Testis (tissue), 3 donors: ENCODE results near the gene TRAT1. TPM values are rescaled to one million over a fixed set of nuclear protein-coding genes. Genes with fewer than 3 reads are reported as not detected.

Experiments
- DNase-seq: peaks from one replicate; pipeline ENCODE4 v3.0.0-alpha.2; 2019
- H3K27ac ChIP-seq, 2 donors: fragments of 200-600 bp; sonication (generic); one replicate each; pipeline ENCODE4 v1.5.1; 2019
- H3K27me3 ChIP-seq: fragments of 200-600 bp; sonication (generic); one replicate; pipeline ENCODE4 v1.5.1; 2019
- H3K36me3 ChIP-seq: fragments of 200-600 bp; sonication (generic); one replicate; pipeline ENCODE4 v1.5.1; 2017; ENCODE audit warnings: low read depth; ENCODE audit errors: missing control alignments
- H3K4me1 ChIP-seq: fragments of 200-600 bp; sonication (generic); one replicate; pipeline ENCODE4 v1.5.1; 2019
- H3K4me3 ChIP-seq, 2 donors: fragments of 200-600 bp; sonication (generic); one replicate each; pipeline ENCODE4 v1.5.1; 2017 to 2019
- H3K9me3 ChIP-seq: fragments of 200-600 bp; sonication (generic); one replicate; pipeline ENCODE4 v1.5.1; 2017
- POLR2A ChIP-seq: fragments of 450-650 bp; IDR thresholded peaks from one replicate; pipeline ENCODE4 v1.6.1; 2017; ENCODE audit warnings: antibody characterized with exemption, mild to moderate bottlenecking, moderate library complexity
- WGBS, 2 donors: methylation state at CpG; one replicate each; pipeline ENCODE4 v1.1.5; 2018; 5-methylcytosine and 5-hydroxymethylcytosine counted together
- intact Hi-C: fragments of 100-400 bp; cut with DNase I; formaldehyde crosslinking; loops from one replicate; pipeline ENCODE4 v1.15.1; 2023; ENCODE audit warnings: low total_unique reads
- polyA plus RNA-seq: library from polyadenylated mRNA; stranded (reverse); fragments of 350-450 nt; fragmentation: Illumina TruSeq; extraction: RNeasy Lipid Tissue Mini Kit (QIAGEN cat#74804); gene quantifications from one replicate; pipeline ENCODE4 v1.2.3, GENCODE V29; 2014; ENCODE audit warnings: low read depth, low replicate concordance; ENCODE audit not compliant: insufficient read depth
- total RNA-seq, 2 donors: library from RNA; depleted of rRNA; stranded (reverse); fragments of >200 nt; gene quantifications; one replicate each; pipeline ENCODE4 v1.2.3, GENCODE V29; 2016
- TF ChIP-seq, protein P1 (sequence below), 3 experiments: fragments of 450-650 bp in 2 of 3; fragments of 200-600 bp in 1 of 3; sonication (generic) in 1 of 3; IDR thresholded peaks; one replicate each; pipeline ENCODE4 v1.5.1; 2016 to 2019; ENCODE audit warnings: antibody characterized with exemption in 3 of 3, mild to moderate bottlenecking in 2 of 3, moderate library complexity in 1 of 3

The TRAT1 gene
- total and polyA plus RNA-seq, 3 donors from 2014 or later = 0.25 to 0.84 TPM; not detected in 1

DNA sequence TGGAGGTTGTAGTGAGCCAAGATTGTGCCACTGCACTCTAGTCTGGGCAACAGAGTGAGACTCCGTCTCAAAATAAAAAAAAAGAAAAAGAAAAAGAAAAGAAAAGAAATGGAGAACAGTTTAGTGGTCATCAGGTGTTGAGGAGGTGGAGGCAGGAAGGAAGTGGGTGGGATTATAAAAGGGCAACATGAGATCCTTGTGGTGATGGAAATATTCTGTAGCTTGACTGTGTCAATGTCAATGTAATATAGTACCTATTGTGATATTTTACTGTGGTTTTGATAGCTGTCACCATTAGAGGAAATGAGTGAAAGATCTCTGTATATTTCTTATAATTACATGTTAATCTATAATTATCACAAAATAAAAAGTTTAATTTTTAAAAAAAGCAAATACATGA, 60.8 kb downstream of the TRAT1 start:
- WGBS, 2 donors = 0 to 100% methylated on average over 1 of the region's 1 CpG
- H3K9me3 ChIP-seq = no peaks in the 10 kb centered on the region
- no peaks in the 10 kb centered on the region for H3K27me3 ChIP-seq
- H3K4me1 ChIP-seq = no peaks in the 10 kb centered on the region
- TF ChIP-seq POLR2A = no peak
- TF ChIP-seq, protein P1, sequence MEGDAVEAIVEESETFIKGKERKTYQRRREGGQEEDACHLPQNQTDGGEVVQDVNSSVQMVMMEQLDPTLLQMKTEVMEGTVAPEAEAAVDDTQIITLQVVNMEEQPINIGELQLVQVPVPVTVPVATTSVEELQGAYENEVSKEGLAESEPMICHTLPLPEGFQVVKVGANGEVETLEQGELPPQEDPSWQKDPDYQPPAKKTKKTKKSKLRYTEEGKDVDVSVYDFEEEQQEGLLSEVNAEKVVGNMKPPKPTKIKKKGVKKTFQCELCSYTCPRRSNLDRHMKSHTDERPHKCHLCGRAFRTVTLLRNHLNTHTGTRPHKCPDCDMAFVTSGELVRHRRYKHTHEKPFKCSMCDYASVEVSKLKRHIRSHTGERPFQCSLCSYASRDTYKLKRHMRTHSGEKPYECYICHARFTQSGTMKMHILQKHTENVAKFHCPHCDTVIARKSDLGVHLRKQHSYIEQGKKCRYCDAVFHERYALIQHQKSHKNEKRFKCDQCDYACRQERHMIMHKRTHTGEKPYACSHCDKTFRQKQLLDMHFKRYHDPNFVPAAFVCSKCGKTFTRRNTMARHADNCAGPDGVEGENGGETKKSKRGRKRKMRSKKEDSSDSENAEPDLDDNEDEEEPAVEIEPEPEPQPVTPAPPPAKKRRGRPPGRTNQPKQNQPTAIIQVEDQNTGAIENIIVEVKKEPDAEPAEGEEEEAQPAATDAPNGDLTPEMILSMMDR (IDR thresholded peaks at IDR 0.05) = no peak
- no peak overlapping the region for H3K4me3 ChIP-seq
- H3K27ac ChIP-seq = no peak overlapping the region
- no peak for DNase-seq
- no peaks in the 10 kb centered on the region for H3K36me3 ChIP-seq
- intact Hi-C loops = no loop called here

DNA sequence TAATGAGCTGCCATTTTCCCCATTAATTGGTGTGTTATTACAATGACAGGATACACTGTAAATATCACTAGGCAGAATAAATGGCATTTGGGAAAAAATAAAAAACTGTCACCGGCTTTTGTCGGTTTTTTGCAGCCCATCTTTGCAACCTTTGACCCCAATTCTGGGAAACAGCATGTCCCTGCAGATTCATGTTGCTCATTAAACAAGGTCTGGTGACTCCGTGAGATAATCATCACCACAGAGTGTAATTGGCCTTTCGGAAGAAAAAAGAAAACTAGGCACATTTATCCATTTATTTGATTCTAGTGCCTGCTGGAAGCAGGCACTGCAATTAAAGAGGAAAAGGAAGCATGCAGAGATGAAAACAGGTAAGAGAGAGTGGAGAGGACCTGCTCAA, 64.5 kb downstream of the TRAT1 start:
- TF ChIP-seq POLR2A = no peak
- TF ChIP-seq, protein P1 (IDR thresholded peaks at IDR 0.05) = no peak
- WGBS, 2 donors = 40 to 77% methylated on average over 4 of the region's 4 CpGs
- Histone ChIP-seq H3K27me3 (no peaks in the 10 kb centered on the region), H3K4me3 (no peak overlapping the region), H3K9me3 (no peaks in the 10 kb centered on the region), H3K4me1 (no peaks in the 10 kb centered on the region), H3K36me3 (no peaks in the 10 kb centered on the region), H3K27ac (no peak overlapping the region)
- intact Hi-C loops = no loop called here
- DNase-seq = no peak

DNA sequence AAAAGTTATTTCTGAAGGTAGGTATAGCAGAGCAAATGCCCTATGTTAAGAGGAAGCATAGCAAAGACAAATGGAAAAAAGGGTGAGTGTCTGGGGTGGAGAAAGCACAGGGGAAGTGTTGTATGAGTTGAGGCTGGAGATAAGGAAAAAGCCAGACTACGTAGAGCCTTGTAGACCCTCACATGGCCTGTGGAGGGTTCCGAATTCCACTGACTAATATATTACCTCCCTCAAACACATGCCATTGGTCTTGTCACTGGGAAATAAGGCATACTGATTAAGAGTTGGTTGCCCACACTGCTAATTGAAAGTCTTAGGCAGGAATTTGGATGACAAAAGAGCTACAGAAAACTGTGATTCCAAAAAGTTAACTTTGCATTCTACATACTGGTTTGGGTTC, 65.2 kb downstream of the TRAT1 start:
- WGBS, 2 donors = 80 to 84% methylated on average over 2 of the region's 2 CpGs

DNA sequence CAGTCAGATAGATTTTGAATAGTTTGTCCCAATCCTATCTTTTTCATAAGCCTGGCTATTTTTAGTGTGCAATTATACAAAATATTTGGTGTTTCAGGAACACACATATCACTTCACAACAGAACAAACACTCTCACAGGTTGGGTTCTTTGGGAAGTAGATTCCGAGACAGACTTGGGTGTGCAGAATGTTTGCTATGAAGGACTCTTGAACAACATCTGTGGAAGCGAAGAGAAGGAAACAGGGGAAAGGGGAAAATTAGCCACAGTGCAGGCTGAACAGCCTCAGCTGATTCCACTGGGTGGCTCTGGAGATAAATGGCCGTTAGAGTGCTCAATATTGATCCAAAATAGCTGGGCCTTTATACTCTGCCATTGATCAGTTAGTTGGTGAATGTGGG, 69.2 kb downstream of the TRAT1 start:
- 82 to 87% methylated on average over 3 of the region's 3 CpGs for WGBS, 2 donors

More for the DNA sequence above, 65.2 kb downstream of the TRAT1 start:
- no peak for TF ChIP-seq POLR2A
- TF ChIP-seq, protein P1 (IDR thresholded peaks at IDR 0.05) = no peak
- intact Hi-C loops = no loop called here
- no peaks in the 10 kb centered on the region for H3K9me3 ChIP-seq
- H3K4me1 ChIP-seq = no peaks in the 10 kb centered on the region
- H3K36me3 ChIP-seq = no peaks in the 10 kb centered on the region
- H3K27ac ChIP-seq = no peak overlapping the region
- no peak overlapping the region for H3K4me3 ChIP-seq
- H3K27me3 ChIP-seq = no peaks in the 10 kb centered on the region
- DNase-seq = no peak

DNA sequence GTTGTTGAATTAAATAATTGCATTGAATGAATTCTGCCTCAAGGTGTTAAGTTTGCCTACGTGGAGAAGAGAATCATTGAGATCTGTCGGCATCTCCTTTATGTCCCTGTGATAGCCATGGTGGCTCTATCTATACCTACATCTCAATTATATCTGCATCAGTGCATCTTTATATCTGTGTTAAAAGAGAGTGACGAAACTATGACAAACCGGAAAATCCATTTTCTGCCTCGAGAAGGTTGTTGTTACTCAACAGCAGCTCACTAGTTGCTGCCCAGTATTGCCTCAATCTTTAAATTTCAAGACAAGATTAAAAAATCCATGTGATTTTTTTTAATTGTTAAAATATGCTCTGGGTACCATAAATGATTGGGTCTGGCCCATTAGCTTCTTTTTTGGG, 72.4 kb downstream of the TRAT1 start:
- DNase-seq = no peak
- Histone ChIP-seq H3K36me3 (no peaks in the 10 kb centered on the region), H3K4me1 (no peaks in the 10 kb centered on the region), H3K4me3 (no peak overlapping the region), H3K27me3 (no peaks in the 10 kb centered on the region), H3K9me3 (no peaks in the 10 kb centered on the region), H3K27ac (no peak overlapping the region)
- 82 to 88% methylated on average over 5 of the region's 5 CpGs for WGBS, 2 donors
- TF ChIP-seq POLR2A = no peak
- TF ChIP-seq, protein P1 (IDR thresholded peaks at IDR 0.05) = no peak
- intact Hi-C loops = no loop called here

More for the DNA sequence above, 69.2 kb downstream of the TRAT1 start:
- intact Hi-C loops = no loop called here
- H3K27ac ChIP-seq = no peak overlapping the region
- H3K4me1 ChIP-seq = no peaks in the 10 kb centered on the region
- H3K27me3 ChIP-seq = no peaks in the 10 kb centered on the region
- TF ChIP-seq, protein P1 (IDR thresholded peaks at IDR 0.05) = no peak
- no peak for TF ChIP-seq POLR2A
- DNase-seq = no peak
- no peaks in the 10 kb centered on the region for H3K9me3 ChIP-seq
- no peaks in the 10 kb centered on the region for H3K36me3 ChIP-seq
- H3K4me3 ChIP-seq = no peak overlapping the region
